Heart left ventricle (tissue), 13 donors: ENCODE measurements around the gene DRGX.

Experiments used
- CTCF ChIP-seq, 12 donors: fragments of 200-600 bp; sonication (generic) in 4 of 12; IDR thresholded peaks; one replicate each; pipeline versions ENCODE4 v1.5.0 to v1.8.0; 2018 to 2022; ENCODE audit warnings: antibody characterized with exemption in 12 of 12, mild to moderate bottlenecking in 5 of 12
- POLR2A ChIP-seq, 2 donors: fragments of 450-650 bp; IDR thresholded peaks; one replicate each; pipeline ENCODE4 v1.6.1; 2017; ENCODE audit warnings: antibody characterized with exemption in 2 of 2, mild to moderate bottlenecking in 2 of 2, moderate library complexity in 2 of 2
- donor health status: ischemic (EF 13 %, LVEDD 7.1; RV severe dilation, severe dysfunction).
- donor health status: DM: no; HTN: yes; CAD: no.
- donor health status: DM: no; HTN: no; CAD: no.
- donor health status: ischemic (EF 25% LVEDD 6.9; RV normal size, moderate dysfunction).
- donor health status: ischemic (EF 25% LVEDD 5.7; RV mildly dilated, moderate dysfunction).
- donor health status: ischemic (EF 35%, LVEDD 5.7; RV mildly dilated, moderate dysfunction).
- donor health status: nonischemic (EF 11% LVEDD 7.7; RV severe dilation, severe dysfunction).
- donor health status: DM: yes; HTN: yes; CAD: no.
- donor health status: PGD.
- donor health status: ischemic (EF 29% LVEDD 5.4; RV normal size, mild dysfunction).
- donor health status: nonischemic (EF 23%, LVEDD 6.1; RV moderate dilation, normal function).

- TF ChIP-seq CTCF (IDR thresholded peaks at IDR 0.05) (no peak), POLR2A (IDR thresholded peaks at IDR 0.05) (no peak)
These were observed 63.1 kb downstream of the DRGX start for GRCh38 chr10:49332768-49333167.
